PC-3 (cell line): ENCODE results near the gene ANKH.
"Not testable (repeated sequence)": the region's sequence is repeated elsewhere in the genome, so short reads cannot be mapped to it uniquely, and the experiment has no call there.

Source experiments
- CTCF ChIP-seq: fragments of 300-600 bp; sonication (generic); conservative IDR thresholded peaks from 2 replicates; pipeline ENCODE4 v1.5.1; 2017; ENCODE audit warnings: antibody characterized with exemption, low read depth, mild to moderate bottlenecking, low read length
- EZH2 ChIP-seq: fragments of 300-600 bp; sonication (generic); IDR thresholded peaks from one replicate; pipeline ENCODE4 v1.6.1; 2017; ENCODE audit warnings: antibody characterized with exemption, mild to moderate bottlenecking, low read length; ENCODE audit not compliant: unreplicated experiment
- EZH2phosphoT487 ChIP-seq: fragments of 300-600 bp; sonication (generic); IDR thresholded peaks from 2 replicates; pipeline ENCODE4 v1.6.1; 2018; ENCODE audit warnings: mild to moderate bottlenecking, antibody characterized with exemption, low read length, borderline replicate concordance

- not testable (repeated sequence) for TF ChIP-seq CTCF, EZH2, EZH2phosphoT487
Measured at GRCh38 chr5:14837423-14838122, 34.0 kb downstream of the ANKH start.
